ENCODE measurements around the gene AKAP10.

- TF ChIP-seq, protein P1, sequence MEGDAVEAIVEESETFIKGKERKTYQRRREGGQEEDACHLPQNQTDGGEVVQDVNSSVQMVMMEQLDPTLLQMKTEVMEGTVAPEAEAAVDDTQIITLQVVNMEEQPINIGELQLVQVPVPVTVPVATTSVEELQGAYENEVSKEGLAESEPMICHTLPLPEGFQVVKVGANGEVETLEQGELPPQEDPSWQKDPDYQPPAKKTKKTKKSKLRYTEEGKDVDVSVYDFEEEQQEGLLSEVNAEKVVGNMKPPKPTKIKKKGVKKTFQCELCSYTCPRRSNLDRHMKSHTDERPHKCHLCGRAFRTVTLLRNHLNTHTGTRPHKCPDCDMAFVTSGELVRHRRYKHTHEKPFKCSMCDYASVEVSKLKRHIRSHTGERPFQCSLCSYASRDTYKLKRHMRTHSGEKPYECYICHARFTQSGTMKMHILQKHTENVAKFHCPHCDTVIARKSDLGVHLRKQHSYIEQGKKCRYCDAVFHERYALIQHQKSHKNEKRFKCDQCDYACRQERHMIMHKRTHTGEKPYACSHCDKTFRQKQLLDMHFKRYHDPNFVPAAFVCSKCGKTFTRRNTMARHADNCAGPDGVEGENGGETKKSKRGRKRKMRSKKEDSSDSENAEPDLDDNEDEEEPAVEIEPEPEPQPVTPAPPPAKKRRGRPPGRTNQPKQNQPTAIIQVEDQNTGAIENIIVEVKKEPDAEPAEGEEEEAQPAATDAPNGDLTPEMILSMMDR (IDR thresholded peaks at IDR 0.05): no peak
- TF ChIP-seq EP300 (IDR thresholded peaks at IDR 0.05): no peak
Measured at GRCh38 chr17:19928299-19928698, 49.3 kb downstream of the AKAP10 start.
